Mucosa of rectum (tissue), 2 donors: ENCODE data around the gene CDH13.

Experiments
- H3K27ac ChIP-seq, 2 donors: one replicate each; pipeline ENCODE4 v1.7.0; 2013; ENCODE audit warnings: inconsistent platforms in 2 of 2, low read depth in 2 of 2, low read length in 2 of 2
- H3K27me3 ChIP-seq, 2 donors: one replicate each; pipeline ENCODE4 v1.7.0; 2013; ENCODE audit warnings: low read length in 2 of 2; ENCODE audit not compliant: control insufficient read depth in 2 of 2, insufficient read depth in 2 of 2
- H3K36me3 ChIP-seq, 2 donors: one replicate each; pipeline ENCODE4 v1.7.0; 2013; ENCODE audit warnings: low read length in 2 of 2; ENCODE audit not compliant: control insufficient read depth in 2 of 2, insufficient read depth in 2 of 2
- H3K4me1 ChIP-seq, 2 donors: one replicate each; pipeline ENCODE4 v1.7.0; 2013; ENCODE audit warnings: low read length in 2 of 2, mild to moderate bottlenecking in 1 of 2; ENCODE audit not compliant: control insufficient read depth in 2 of 2, insufficient read depth in 2 of 2
- H3K4me3 ChIP-seq, 2 donors: one replicate each; pipeline ENCODE4 v1.7.0; 2013; ENCODE audit warnings: low read length in 2 of 2
- H3K9ac ChIP-seq, 2 donors: one replicate each; pipeline ENCODE4 v1.7.0; 2013; ENCODE audit warnings: low read length in 2 of 2, low read depth in 1 of 2, mild to moderate bottlenecking in 1 of 2
- H3K9me3 ChIP-seq, 2 donors: one replicate each; pipeline ENCODE4 v1.7.0; 2013; ENCODE audit warnings: low read length in 2 of 2; ENCODE audit not compliant: control insufficient read depth in 2 of 2
- donor health status: healthy.
- donor health status: Normal muscosa, but diverticular disease.

The CDH13 gene

DNA sequence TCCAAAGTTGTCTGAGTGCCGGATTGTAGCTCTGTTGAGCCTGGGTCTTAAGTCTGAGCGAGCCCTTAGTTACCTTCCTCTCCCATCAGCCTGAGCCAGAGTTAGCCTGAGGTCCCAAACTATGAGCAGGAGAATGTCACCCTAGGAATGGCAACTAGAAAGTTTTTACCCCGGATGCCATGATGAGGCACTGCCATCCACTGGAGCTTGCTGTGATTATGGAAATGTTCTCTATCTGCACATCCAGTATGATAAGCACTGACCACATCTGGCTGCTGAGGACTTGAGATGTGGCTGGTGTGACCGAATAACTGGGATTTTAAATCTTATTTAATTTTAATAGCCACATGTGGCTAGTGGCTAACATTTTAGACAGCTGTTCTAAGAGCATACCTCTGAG, 550.0 kb downstream of the CDH13 start:
- H3K36me3 ChIP-seq: no peaks in the 10 kb centered on the region
- H3K27me3 ChIP-seq: peaks cover 0 to 4% of the 10 kb centered on the region in 2 donors
- H3K4me1 ChIP-seq: no peaks in the 10 kb centered on the region
- no peaks in the 10 kb centered on the region for H3K9me3 ChIP-seq
- no peak overlapping the region for H3K9ac ChIP-seq
- no peak overlapping the region for H3K27ac ChIP-seq
- no peak overlapping the region for H3K4me3 ChIP-seq

DNA sequence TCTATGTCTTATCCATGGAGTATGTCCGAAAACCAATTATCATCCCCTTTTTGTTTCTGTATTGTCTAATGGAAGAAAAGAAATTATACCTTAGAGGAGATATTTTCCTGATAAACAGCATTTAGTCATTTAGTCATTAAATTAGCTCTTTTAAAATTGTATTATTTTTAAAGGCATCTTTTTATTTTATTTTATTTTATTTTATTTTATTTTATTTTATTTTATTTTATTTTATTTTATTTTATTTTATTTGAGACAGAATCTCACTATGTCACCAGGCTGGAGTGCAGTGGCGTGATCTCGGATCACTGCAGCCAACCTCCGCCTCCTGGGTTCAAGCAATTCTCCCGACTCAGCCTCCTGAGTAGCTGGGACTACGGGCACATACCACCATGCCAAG, 559.1 kb downstream of the CDH13 start:
- no peaks in the 10 kb centered on the region for H3K4me1 ChIP-seq
- no peaks in the 10 kb centered on the region for H3K27me3 ChIP-seq
- no peaks in the 10 kb centered on the region for H3K9me3 ChIP-seq
- no peak overlapping the region for H3K4me3 ChIP-seq
- H3K9ac ChIP-seq: no peak overlapping the region
- H3K36me3 ChIP-seq: no peaks in the 10 kb centered on the region
- no peak overlapping the region for H3K27ac ChIP-seq

DNA sequence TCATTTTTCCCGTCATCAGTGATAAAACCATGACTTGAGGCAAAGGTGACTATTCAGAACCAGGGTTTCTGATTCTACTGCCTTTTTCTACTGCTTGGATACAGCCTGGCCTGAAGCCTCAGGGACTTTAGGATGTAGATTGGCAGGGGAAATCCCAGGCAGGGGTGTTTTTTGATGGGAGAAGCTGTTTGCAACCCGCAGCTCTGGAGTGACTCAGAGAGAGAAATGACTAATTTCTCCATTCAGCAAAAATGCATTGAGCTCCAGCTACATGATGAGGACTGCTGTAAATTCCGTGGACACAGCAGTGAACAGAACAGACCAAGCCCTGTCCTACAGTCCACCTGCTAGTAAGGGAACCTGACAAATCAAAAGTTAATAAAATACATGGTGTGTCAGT, 560.6 kb downstream of the CDH13 start:
- no peaks in the 10 kb centered on the region for H3K36me3 ChIP-seq
- no peaks in the 10 kb centered on the region for H3K27me3 ChIP-seq
- no peaks in the 10 kb centered on the region for H3K4me1 ChIP-seq
- H3K27ac ChIP-seq: no peak overlapping the region
- no peak overlapping the region for H3K4me3 ChIP-seq
- H3K9ac ChIP-seq: no peak overlapping the region
- no peaks in the 10 kb centered on the region for H3K9me3 ChIP-seq

DNA sequence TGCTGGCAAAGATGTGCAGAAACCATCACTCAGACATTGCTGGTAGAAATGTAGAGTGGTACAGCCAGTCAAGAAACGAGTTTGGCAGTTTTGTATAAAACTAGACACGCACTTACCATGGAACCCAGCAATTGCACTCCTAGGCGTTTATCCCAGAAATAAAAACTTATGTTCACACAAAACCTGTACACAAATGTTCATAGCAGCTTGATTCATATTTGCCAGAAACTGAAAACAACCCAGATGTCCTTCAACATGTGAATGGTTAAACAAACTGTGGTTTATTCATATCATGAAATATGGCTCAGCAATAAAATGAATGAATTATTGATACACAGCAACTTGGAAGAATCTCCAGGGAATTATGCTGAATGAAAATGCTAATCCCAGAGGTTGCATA, 570.0 kb downstream of the CDH13 start:
- no peak overlapping the region for H3K27ac ChIP-seq
- no peaks in the 10 kb centered on the region for H3K4me1 ChIP-seq
- H3K9ac ChIP-seq: no peak overlapping the region
- H3K27me3 ChIP-seq: no peaks in the 10 kb centered on the region
- no peaks in the 10 kb centered on the region for H3K36me3 ChIP-seq
- H3K4me3 ChIP-seq: no peak overlapping the region
- no peaks in the 10 kb centered on the region for H3K9me3 ChIP-seq

DNA sequence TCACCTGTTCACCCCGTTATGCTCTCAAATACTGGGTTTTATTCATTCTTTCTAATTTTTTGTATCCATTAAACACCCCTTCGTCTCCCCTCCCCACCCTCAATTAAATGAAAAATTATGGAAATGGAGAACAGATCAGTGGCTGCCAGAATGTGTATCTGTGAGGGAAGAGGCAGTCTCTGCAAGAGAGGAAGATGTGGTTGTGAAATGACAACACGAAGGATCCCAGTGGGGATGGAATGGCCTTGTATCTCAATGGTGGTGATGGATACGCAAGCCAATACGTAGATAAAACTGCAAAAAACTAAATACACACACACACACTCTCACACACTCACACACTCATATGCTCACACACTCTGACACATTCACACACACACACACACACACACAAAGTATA, 570.7 kb downstream of the CDH13 start:
- Histone ChIP-seq H3K9me3 (no peaks in the 10 kb centered on the region), H3K4me3 (no peak overlapping the region), H3K27ac (no peak overlapping the region), H3K27me3 (no peaks in the 10 kb centered on the region), H3K36me3 (no peaks in the 10 kb centered on the region), H3K9ac (no peak overlapping the region), H3K4me1 (no peaks in the 10 kb centered on the region)

DNA sequence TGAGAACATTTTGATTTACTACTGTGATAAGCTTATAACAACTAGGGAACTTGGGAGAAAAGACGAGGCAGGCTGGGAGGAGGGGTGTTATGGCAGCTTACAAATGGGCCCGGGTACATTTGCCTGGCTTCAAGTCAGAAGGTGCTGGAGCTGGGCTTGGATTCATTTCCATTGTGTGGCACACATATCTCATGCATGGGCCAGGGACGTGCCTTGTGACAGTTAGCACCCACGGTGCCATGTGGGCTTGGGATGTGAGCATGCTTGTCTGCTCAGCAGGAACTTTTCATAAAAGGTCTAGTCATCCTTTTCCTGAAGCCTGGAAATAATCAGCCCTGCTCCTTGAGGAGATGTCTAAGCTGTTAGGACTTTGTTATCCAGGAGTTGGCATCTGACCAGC, 572.2 kb downstream of the CDH13 start:
- no peaks in the 10 kb centered on the region for H3K36me3 ChIP-seq

DNA sequence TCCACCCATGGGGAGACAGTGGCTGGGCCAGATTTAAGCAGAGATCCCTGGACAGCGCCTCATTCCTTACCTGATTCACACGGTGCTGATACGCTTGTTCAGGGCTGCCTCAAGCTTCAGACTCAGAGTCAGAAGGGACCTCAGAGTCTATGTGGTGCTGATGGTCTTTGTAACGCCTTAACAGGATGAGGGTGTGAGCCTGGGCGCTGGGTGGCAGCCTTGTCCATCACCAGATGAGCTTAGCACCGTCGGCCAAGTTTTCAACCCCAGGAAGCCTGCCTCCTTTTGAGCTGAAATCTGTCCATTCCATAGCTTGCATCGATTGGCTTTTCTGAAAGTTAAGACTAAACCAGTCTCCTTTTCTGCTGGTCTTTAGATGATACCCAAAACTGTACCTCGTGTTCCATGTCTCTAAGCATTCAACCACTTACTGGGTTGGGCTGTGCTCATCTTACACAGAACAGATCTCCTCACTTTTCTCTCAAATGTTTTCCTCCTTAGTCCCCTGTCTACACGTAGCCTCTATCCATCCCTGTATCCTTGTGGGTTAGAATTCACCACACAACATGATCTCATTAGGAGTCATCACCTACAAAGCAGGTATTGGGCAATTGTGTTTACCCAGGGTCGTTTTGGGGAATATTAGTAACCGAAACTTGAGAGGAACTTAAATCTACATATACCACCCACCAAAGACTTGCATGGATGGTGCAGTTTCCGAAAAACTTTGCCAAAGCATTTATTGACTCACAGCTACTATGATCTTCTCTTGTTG, 573.4 kb downstream of the CDH13 start:
- Histone ChIP-seq H3K36me3 (no peaks in the 10 kb centered on the region), H3K9ac (no peak overlapping the region), H3K4me1 (no peaks in the 10 kb centered on the region), H3K27me3 (no peaks in the 10 kb centered on the region), H3K9me3 (no peaks in the 10 kb centered on the region), H3K4me3 (no peak overlapping the region), H3K27ac (no peak overlapping the region)

More for the DNA sequence above, 572.2 kb downstream of the CDH13 start:
- H3K4me1 ChIP-seq: no peaks in the 10 kb centered on the region
- H3K4me3 ChIP-seq: no peak overlapping the region
- H3K27ac ChIP-seq: no peak overlapping the region
- no peaks in the 10 kb centered on the region for H3K27me3 ChIP-seq
- H3K9me3 ChIP-seq: no peaks in the 10 kb centered on the region
- no peak overlapping the region for H3K9ac ChIP-seq

DNA sequence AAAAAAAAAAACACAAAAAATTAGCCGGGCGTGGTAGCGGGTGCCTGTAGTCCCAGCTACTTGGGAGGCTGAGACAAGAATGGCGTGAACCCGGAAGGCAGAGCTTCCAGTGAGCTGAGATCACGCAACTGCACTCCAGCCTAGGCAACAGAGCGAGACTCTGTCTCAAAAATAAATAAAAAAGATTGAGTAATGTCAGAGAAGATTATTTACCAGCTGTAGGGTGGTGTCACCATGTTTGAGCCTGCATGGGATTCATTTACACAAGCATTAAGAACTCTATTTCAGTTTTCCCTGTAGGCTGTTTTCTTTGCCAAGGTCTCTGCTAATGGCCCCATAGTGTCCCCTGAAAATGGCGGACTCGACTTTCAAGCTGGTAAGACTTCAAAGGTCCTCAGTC, 575.0 kb downstream of the CDH13 start:
- Histone ChIP-seq H3K4me1 (no peaks in the 10 kb centered on the region), H3K4me3 (no peak overlapping the region), H3K27me3 (no peaks in the 10 kb centered on the region), H3K27ac (no peak overlapping the region), H3K36me3 (no peaks in the 10 kb centered on the region), H3K9me3 (no peaks in the 10 kb centered on the region), H3K9ac (no peak overlapping the region)

DNA sequence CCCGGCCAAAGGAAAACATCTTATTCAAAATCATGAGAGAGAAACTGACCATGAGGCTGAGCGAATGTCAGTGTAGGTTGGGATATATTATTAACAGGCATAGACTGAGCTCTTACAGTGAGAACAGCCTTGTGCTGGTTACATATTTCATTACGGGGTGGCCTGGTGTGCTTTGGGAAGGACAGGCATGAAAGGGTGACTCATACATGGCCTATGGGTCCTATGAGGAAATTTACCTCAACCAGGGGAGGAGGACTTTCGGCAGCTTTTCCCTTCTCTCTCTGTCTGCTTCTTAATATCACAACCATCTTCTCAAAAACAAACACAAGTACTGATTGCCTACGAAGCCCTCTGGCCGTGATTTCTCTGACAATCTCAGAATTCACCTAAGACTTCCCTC, 579.1 kb downstream of the CDH13 start:
- Histone ChIP-seq H3K27me3 (no peaks in the 10 kb centered on the region), H3K9ac (no peak overlapping the region), H3K36me3 (no peaks in the 10 kb centered on the region), H3K9me3 (no peaks in the 10 kb centered on the region), H3K4me3 (no peak overlapping the region), H3K4me1 (no peaks in the 10 kb centered on the region), H3K27ac (no peak overlapping the region)

DNA sequence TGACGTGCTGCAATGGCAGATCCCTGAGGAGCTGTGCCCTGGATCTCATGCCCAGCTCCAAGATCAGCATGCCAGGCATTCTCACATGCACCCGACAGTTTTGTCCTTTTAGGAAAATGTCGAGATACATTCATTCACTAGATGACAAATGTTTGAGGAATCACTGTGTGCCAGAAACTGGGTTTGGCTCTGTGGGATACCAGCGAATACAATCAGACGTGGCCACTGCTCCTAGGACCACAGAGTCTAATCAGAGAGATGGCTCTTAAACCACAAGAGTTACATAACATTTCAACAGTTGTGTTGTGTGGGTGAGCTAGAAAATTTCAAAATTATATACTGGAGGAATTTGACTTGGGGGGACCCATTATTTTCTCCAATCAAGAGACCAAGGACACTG, 579.7 kb downstream of the CDH13 start:
- Histone ChIP-seq H3K27ac (no peak overlapping the region), H3K27me3 (no peaks in the 10 kb centered on the region), H3K4me3 (no peak overlapping the region), H3K36me3 (no peaks in the 10 kb centered on the region), H3K9me3 (no peaks in the 10 kb centered on the region), H3K4me1 (no peaks in the 10 kb centered on the region), H3K9ac (no peak overlapping the region)

DNA sequence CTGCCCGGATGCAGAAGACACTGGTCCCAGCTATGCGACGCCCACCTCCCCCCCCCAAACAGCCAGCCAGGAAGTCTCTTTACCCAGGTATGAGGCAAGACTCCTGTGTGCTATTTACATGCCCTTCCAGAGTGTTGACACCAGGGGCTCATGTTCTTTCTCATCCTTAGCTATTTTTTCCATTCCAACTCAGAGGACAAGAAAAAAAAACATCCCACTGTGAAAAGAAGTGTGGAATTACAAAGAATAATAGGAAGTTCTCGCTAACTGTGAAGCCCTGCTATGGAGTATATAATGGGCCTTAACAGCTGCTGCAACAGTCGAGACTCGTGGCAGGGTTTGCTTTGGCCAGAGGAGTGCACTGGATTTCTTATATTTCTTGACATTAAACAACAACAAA, 584.9 kb downstream of the CDH13 start:
- Histone ChIP-seq H3K9me3 (no peaks in the 10 kb centered on the region), H3K27ac (no peak overlapping the region), H3K4me3 (no peak overlapping the region), H3K27me3 (no peaks in the 10 kb centered on the region), H3K9ac (no peak overlapping the region), H3K36me3 (no peaks in the 10 kb centered on the region), H3K4me1 (no peaks in the 10 kb centered on the region)
